ENCODE results near the gene PSMD8. TPM values are rescaled to one million over a fixed set of nuclear protein-coding genes. Genes with fewer than 3 reads are reported as not detected.

Gene PSMD8
- total RNA-seq, 4 donors from 2014 or later: 819 to 1,400 (median 1,309) TPM

DNA sequence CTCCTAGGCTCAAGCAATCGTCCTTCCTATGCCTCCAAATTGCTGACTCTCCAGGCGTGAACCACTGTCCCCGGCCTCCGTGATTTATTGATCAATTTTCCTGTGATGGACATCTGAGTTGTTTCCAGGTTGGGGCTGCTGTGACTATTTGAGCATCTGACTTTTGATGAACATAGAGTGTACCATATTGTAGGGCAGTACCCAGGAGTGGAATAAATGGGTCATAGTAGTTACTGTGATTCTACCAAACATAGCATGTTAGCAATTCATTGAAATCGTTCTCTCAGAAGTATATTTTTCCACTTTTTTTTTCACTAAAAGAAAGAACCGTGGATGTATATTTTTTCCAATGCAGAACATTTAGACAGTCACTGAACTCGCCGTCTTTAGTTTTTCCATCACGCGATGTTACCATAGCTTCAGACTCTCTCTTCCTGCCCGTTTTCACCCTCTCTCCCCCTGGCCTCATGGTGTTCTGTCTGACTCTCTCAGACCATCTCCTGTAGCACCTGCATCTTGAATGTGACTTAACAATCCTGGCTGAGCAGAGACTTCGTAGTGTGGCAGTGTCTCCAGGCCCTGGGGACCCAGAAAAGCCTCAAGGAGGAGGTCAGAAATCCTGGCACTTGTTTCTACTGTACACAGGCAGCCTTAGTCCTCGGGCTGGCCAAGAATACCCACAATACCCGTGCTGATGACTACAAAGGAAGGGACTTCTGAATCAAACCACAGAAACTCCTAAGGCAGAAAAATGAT is 54.9 kb downstream of the PSMD8 start:
- no peak overlapping the region for H3K4me3 ChIP-seq
- no peaks in the 10 kb centered on the region for H3K36me3 ChIP-seq
- no peaks in the 10 kb centered on the region for H3K27me3 ChIP-seq
- DNase-seq (no peak), ATAC-seq (no peak)
- intact Hi-C loops (cut with DNase I; ENCODE audit: low total_unique reads): no loop called here
- in situ Hi-C loops (cut with MboI; ENCODE audit: low sequenced_read_pairs in 4 of 4): no loop called here
- H3K4me1 ChIP-seq: peaks cover 14 to 20% of the 10 kb centered on the region in 2 donors
- H3K27ac ChIP-seq: no peak overlapping the region
- no peaks in the 10 kb centered on the region for H3K9me3 ChIP-seq
- TF ChIP-seq, protein P1, sequence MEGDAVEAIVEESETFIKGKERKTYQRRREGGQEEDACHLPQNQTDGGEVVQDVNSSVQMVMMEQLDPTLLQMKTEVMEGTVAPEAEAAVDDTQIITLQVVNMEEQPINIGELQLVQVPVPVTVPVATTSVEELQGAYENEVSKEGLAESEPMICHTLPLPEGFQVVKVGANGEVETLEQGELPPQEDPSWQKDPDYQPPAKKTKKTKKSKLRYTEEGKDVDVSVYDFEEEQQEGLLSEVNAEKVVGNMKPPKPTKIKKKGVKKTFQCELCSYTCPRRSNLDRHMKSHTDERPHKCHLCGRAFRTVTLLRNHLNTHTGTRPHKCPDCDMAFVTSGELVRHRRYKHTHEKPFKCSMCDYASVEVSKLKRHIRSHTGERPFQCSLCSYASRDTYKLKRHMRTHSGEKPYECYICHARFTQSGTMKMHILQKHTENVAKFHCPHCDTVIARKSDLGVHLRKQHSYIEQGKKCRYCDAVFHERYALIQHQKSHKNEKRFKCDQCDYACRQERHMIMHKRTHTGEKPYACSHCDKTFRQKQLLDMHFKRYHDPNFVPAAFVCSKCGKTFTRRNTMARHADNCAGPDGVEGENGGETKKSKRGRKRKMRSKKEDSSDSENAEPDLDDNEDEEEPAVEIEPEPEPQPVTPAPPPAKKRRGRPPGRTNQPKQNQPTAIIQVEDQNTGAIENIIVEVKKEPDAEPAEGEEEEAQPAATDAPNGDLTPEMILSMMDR (IDR thresholded peaks at IDR 0.05 in 4 of 5, conservative IDR thresholded peaks at IDR 0.05 in 1 of 5): no peak
- no peak for TF ChIP-seq POLR2A (IDR thresholded peaks at IDR 0.05)

DNA sequence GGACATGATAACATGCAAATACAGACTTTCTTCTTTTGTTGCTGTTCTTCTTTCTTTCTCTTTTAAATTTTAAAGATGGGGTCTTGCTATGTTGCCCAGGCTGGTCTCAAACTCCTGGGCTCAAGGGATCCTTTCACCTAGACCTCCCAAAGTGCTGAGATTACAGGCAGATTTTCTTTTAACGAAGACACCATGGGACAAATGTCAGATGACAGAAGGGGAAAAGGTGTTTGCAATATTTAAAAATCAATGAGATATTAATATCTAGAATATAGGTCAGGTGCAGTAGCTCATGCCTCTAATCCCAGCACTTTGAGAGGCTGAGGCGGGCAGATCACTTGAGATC is 55.4 kb downstream of the PSMD8 start:
- TF ChIP-seq POLR2A (IDR thresholded peaks at IDR 0.05): no peak
- TF ChIP-seq, protein P1 (IDR thresholded peaks at IDR 0.05 in 4 of 5, conservative IDR thresholded peaks at IDR 0.05 in 1 of 5): no peak
- Histone ChIP-seq H3K27me3 (no peaks in the 10 kb centered on the region), H3K36me3 (no peaks in the 10 kb centered on the region), H3K4me1 (peaks cover 14 to 20% of the 10 kb centered on the region in 2 donors), H3K27ac (no peak overlapping the region), H3K4me3 (no peak overlapping the region), H3K9me3 (no peaks in the 10 kb centered on the region)
- ATAC-seq: no peak
- in situ Hi-C loops (cut with MboI; ENCODE audit: low sequenced_read_pairs in 4 of 4): no loop called here
- DNase-seq: no peak
- intact Hi-C loops (cut with DNase I; ENCODE audit: low total_unique reads): loop anchor here (10.0 kb wide), 1 partner anchor 405 kb away; the partner anchor contains the start of gene ECH1

DNA sequence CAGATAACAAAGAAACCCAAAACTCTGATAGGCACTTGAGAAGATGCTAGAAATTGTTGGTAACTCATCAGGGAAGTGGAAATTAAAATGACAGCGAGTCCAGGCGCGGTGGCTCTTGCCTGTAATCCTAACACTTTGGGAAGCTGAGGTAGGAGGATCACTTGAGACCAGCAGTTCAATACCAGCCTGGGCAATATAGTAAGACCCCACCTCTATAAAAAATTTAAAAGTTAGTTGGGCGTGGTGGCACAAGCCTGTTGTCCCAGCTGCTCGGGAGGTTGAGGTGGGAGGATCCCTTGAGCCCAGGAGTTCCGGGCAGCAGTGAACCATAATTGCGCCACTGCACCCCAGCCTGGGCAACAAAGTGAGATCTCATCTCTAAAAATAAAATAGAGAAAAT is 56.6 kb downstream of the PSMD8 start:
- in situ Hi-C loops (cut with MboI; ENCODE audit: low sequenced_read_pairs in 4 of 4) (no loop called here), intact Hi-C loops (cut with DNase I; ENCODE audit: low total_unique reads) (loop anchor here (10.0 kb wide), 1 partner anchor 404 kb away; the partner anchor contains the start of gene ECH1)
- no peak for DNase-seq
- Histone ChIP-seq H3K4me1 (peaks cover 21 to 28% of the 10 kb centered on the region in 2 donors), H3K27me3 (no peaks in the 10 kb centered on the region), H3K27ac (peak overlapping the region; percentile 98 to 100 (median 98)), H3K4me3 (no peak overlapping the region), H3K36me3 (no peaks in the 10 kb centered on the region), H3K9me3 (no peaks in the 10 kb centered on the region)
- ATAC-seq: no peak
- no peak for TF ChIP-seq POLR2A (IDR thresholded peaks at IDR 0.05)
- TF ChIP-seq, protein P1 (IDR thresholded peaks at IDR 0.05 in 4 of 5, conservative IDR thresholded peaks at IDR 0.05 in 1 of 5): no peak

DNA sequence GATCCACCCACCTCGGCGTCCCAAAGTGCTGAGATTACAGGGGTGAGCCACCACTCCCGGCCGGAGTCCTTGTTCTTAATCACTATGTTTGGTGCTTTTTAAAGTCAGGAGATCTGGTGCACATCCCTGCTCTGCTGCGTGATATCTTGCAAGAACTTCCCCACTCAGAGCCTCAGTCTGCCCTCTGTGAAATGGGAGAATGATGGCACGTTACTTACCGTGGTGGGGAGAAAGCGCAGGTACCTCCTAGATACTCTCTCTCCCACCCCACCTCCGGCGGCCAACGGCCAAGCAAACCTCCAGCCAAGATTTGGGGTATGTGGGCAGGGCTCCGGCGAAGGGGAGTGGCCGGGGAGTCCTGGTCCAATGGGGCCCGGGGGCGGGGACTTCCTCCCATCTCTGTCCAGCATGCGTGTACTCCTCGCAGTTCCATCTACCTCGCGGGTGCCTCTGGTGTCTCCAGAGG is 58.9 kb downstream of the PSMD8 start, which contains the start of gene RYR1:
Gene RYR1, plus strand, starts transcription at position 424 of the 466 bp plus-strand sequence. CDS start 139 bp downstream, outside the sequence.
- intact Hi-C loops (cut with DNase I; ENCODE audit: low total_unique reads) (loop anchor here (10.0 kb wide), 1 partner anchor 402 kb away; the partner anchor contains the start of gene ECH1), in situ Hi-C loops (cut with MboI; ENCODE audit: low sequenced_read_pairs in 4 of 4) (no loop called here)
- DNase-seq: peak; percentile 92 to 96
- Histone ChIP-seq H3K4me1 (peaks cover 43 to 46% of the 10 kb centered on the region in 2 donors), H3K27me3 (no peaks in the 10 kb centered on the region), H3K9me3 (no peaks in the 10 kb centered on the region), H3K4me3 (peak within 1 kb of the TSS; percentile 69 to 94 (median 86)), H3K36me3 (no peaks in the 10 kb centered on the region), H3K27ac (peak within 1 kb of the TSS; percentile 98 to 100 (median 98))
- peak; percentile 63 to 66 for ATAC-seq
- TF ChIP-seq, protein P1 (IDR thresholded peaks at IDR 0.05 in 4 of 5, conservative IDR thresholded peaks at IDR 0.05 in 1 of 5): no peak
- peak; percentile 67 to 73 for TF ChIP-seq POLR2A (IDR thresholded peaks at IDR 0.05)

Other genes with a start within 250 kb of the PSMD8 start
- gene DPF1, start 150.3 kb upstream of the PSMD8 start, total RNA-seq: not detected
- 10 to 100 TPM in 1 of 4 donors, 1 to 10 TPM in 3; 1.3 to 48.8 (median 7.1) TPM for gene PPP1R14A, start 118.2 kb upstream of the PSMD8 start, total RNA-seq
- 1 to 10 TPM in 3 of 4 donors, under 1 TPM in 1; 0.26 to 4.0 (median 1.6) TPM for gene SPINT2, start 110.0 kb upstream of the PSMD8 start, total RNA-seq
- 1 to 10 TPM in 2 of 4 donors, not detected in 2; 5.8 to 7.0 TPM for gene C19orf33, start 70.3 kb upstream of the PSMD8 start, total RNA-seq
- gene YIF1B, start 58.6 kb upstream of the PSMD8 start, total RNA-seq: 10 to 100 TPM; 28.3 to 39.5 (median 31.9) TPM
- under 1 TPM; 0.15 to 0.90 (median 0.41) TPM for gene KCNK6, start 54.7 kb upstream of the PSMD8 start, total RNA-seq
- 1 to 10 TPM in 3 of 4 donors, under 1 TPM in 1; 0.72 to 4.9 (median 1.7) TPM for gene CATSPERG, start 38.7 kb upstream of the PSMD8 start, total RNA-seq
- gene GGN, start 13.5 kb downstream of the PSMD8 start, total RNA-seq: under 1 TPM in 1 of 4 donors, not detected in 3; 0.13 TPM
- gene SPRED3, start 14.1 kb downstream of the PSMD8 start, total RNA-seq: 1 to 10 TPM in 1 of 4 donors, under 1 TPM in 3; 0.05 to 2.6 (median 0.15) TPM
- 10 to 100 TPM in 1 of 4 donors, 1 to 10 TPM in 3; 1.9 to 17.4 (median 3.3) TPM for gene FAM98C, start 28.5 kb downstream of the PSMD8 start, total RNA-seq
- 1 to 10 TPM in 2 of 4 donors, under 1 TPM in 2; 0.61 to 2.2 (median 0.94) TPM for gene RASGRP4, start 51.6 kb downstream of the PSMD8 start, total RNA-seq
- 100 to 1,000 TPM; 607 to 831 (median 724) TPM for gene RYR1, start 59.1 kb downstream of the PSMD8 start, total RNA-seq
- under 1 TPM in 3 of 4 donors, not detected in 1; 0.31 to 0.97 (median 0.78) TPM for gene MAP4K1, start 243.4 kb downstream of the PSMD8 start, total RNA-seq
- 100 to 1,000 TPM; 619 to 975 (median 681) TPM for gene EIF3K, start 244.6 kb downstream of the PSMD8 start, total RNA-seq